ENCODE measurements around the gene KCNIP4. TPM values are rescaled to one million over a fixed set of nuclear protein-coding genes. Genes with fewer than 3 reads are reported as not detected.

KCNIP4 gene
- total RNA-seq, 1 experiment from 2014 or later = 0.91 TPM

GRCh38 chr4:21742326-21742725 is 206.2 kb downstream of the KCNIP4 start:
- no TSS peak for BruUV-seq (replicated peaks)
- no peak for TF ChIP-seq CTCF (IDR thresholded peaks at IDR 0.05; ENCODE audit: unreplicated experiment)
- DNase-seq (ENCODE audit: unreplicated experiment) = no peak
- CTCF ChIA-PET = interaction anchor here (0.5 to 0.9 kb wide), 2 partner anchors 11 to 1714 kb away, joined by 3 read pairs; no protein-coding TSS in a partner anchor
- H3K4me3 Mint-ChIP-seq (ENCODE audit: unreplicated experiment) = no peak overlapping the region
- no peak overlapping the region for H3K27ac Mint-ChIP-seq (ENCODE audit: low read depth, unreplicated experiment)
- no peaks in the 10 kb centered on the region for H3K36me3 Mint-ChIP-seq (ENCODE audit: insufficient read depth, unreplicated experiment)
- intact Hi-C loops (cut with micrococcal nuclease) = no loop called here
- no peaks in the 10 kb centered on the region for H3K9me3 Mint-ChIP-seq (ENCODE audit: unreplicated experiment)
- POLR2A ChIA-PET = no interaction called here
- no peaks in the 10 kb centered on the region for H3K27me3 Mint-ChIP-seq (ENCODE audit: insufficient read depth, unreplicated experiment)
- no peaks in the 10 kb centered on the region for H3K4me1 Mint-ChIP-seq (ENCODE audit: insufficient read depth, unreplicated experiment)

- Mint-ChIP-seq H3K4me1 (ENCODE audit: insufficient read depth, unreplicated experiment) (no peaks in the 10 kb centered on the region), H3K27ac (ENCODE audit: low read depth, unreplicated experiment) (no peak overlapping the region), H3K36me3 (ENCODE audit: insufficient read depth, unreplicated experiment) (no peaks in the 10 kb centered on the region), H3K4me3 (ENCODE audit: unreplicated experiment) (no peak overlapping the region), H3K27me3 (ENCODE audit: insufficient read depth, unreplicated experiment) (no peaks in the 10 kb centered on the region), H3K9me3 (ENCODE audit: unreplicated experiment) (no peaks in the 10 kb centered on the region)
- DNase-seq (ENCODE audit: unreplicated experiment) = no peak
- intact Hi-C loops (cut with micrococcal nuclease) = no loop called here
- CTCF ChIA-PET = interaction anchor here (0.5 kb wide), 1 partner anchor 28 kb away, joined by 3 read pairs; no protein-coding TSS in a partner anchor
- POLR2A ChIA-PET = interaction anchor here (1.1 kb wide), 1 partner anchor 8 kb away, joined by 3 read pairs; no protein-coding TSS in a partner anchor
- no TSS peak for BruUV-seq (replicated peaks)
- no peak for TF ChIP-seq CTCF (IDR thresholded peaks at IDR 0.05; ENCODE audit: unreplicated experiment)
These were observed 209.8 kb downstream of the KCNIP4 start for GRCh38 chr4:21738821-21739220.

- CTCF ChIA-PET = no interaction called here
- H3K27me3 Mint-ChIP-seq (ENCODE audit: insufficient read depth, unreplicated experiment) = no peaks in the 10 kb centered on the region
- no peak for DNase-seq (ENCODE audit: unreplicated experiment)
- TF ChIP-seq CTCF (IDR thresholded peaks at IDR 0.05; ENCODE audit: unreplicated experiment) = no peak
- no peak overlapping the region for H3K4me3 Mint-ChIP-seq (ENCODE audit: unreplicated experiment)
- no peaks in the 10 kb centered on the region for H3K9me3 Mint-ChIP-seq (ENCODE audit: unreplicated experiment)
- POLR2A ChIA-PET = no interaction called here
- intact Hi-C loops (cut with micrococcal nuclease) = no loop called here
- no peaks in the 10 kb centered on the region for H3K36me3 Mint-ChIP-seq (ENCODE audit: insufficient read depth, unreplicated experiment)
- no peaks in the 10 kb centered on the region for H3K4me1 Mint-ChIP-seq (ENCODE audit: insufficient read depth, unreplicated experiment)
- H3K27ac Mint-ChIP-seq (ENCODE audit: low read depth, unreplicated experiment) = no peak overlapping the region
- no TSS peak for BruUV-seq (replicated peaks)
These were observed 212.7 kb downstream of the KCNIP4 start for GRCh38 chr4:21735866-21736265.

- DNase-seq (ENCODE audit: unreplicated experiment) = no peak
- intact Hi-C loops (cut with micrococcal nuclease) = no loop called here
- ChIA-PET CTCF (interaction anchor here (1.0 to 2.0 kb wide), 2 partner anchors 31 to 33 kb away, joined by 3 to 9 read pairs; no protein-coding TSS in a partner anchor), POLR2A (interaction anchor here (0.6 to 1.0 kb wide), 3 partner anchors 12 to 683 kb away, joined by 3 to 4 read pairs (median 3); no protein-coding TSS in a partner anchor)
- no peak overlapping the region for H3K27ac Mint-ChIP-seq (ENCODE audit: low read depth, unreplicated experiment)
- H3K4me1 Mint-ChIP-seq (ENCODE audit: insufficient read depth, unreplicated experiment) = no peaks in the 10 kb centered on the region
- no TSS peak for BruUV-seq (replicated peaks)
- H3K27me3 Mint-ChIP-seq (ENCODE audit: insufficient read depth, unreplicated experiment) = no peaks in the 10 kb centered on the region
- no peak overlapping the region for H3K4me3 Mint-ChIP-seq (ENCODE audit: unreplicated experiment)
- H3K36me3 Mint-ChIP-seq (ENCODE audit: insufficient read depth, unreplicated experiment) = no peaks in the 10 kb centered on the region
- no peak for TF ChIP-seq CTCF (IDR thresholded peaks at IDR 0.05; ENCODE audit: unreplicated experiment)
- H3K9me3 Mint-ChIP-seq (ENCODE audit: unreplicated experiment) = no peaks in the 10 kb centered on the region
These were observed 214.5 kb downstream of the KCNIP4 start for GRCh38 chr4:21733894-21734630.
